Common myeloid progenitor, CD34-positive (primary cell): Measurements from ENCODE around the gene ANKRD30A.
"Not testable (repeated sequence)": the region's sequence is repeated elsewhere in the genome, so short reads cannot be mapped to it uniquely, and the experiment has no call there.

Experiments used
- CTCF ChIA-PET: fragments of 350-600 bp; sonication (Branson Sonifier 250); formaldehyde crosslinking; loops from one replicate; lab custom pipeline; 2021; ENCODE audit warnings: antibody characterized with exemption; lab: Charles Lee
- POLR2A ChIA-PET: fragments of 350-600 bp; sonication (Branson Sonifier 250); formaldehyde crosslinking; loops from one replicate; lab custom pipeline; 2021; ENCODE audit warnings: antibody characterized with exemption; lab: Charles Lee
- DNase-seq, 3 donors: peaks; one replicate each; pipeline versions ENCODE4 v3.0.0 to v3.0.0-alpha.2; 2013
- H3K27ac ChIP-seq, 2 experiments: 1 replicate in 1 of 2; 2 replicates in 1 of 2; pipeline ENCODE4 v1.7.0; 2013; ENCODE audit warnings: inconsistent platforms in 2 of 2, low read length in 2 of 2, mild to moderate bottlenecking in 2 of 2, low read depth in 1 of 2, moderate library complexity in 1 of 2; ENCODE audit not compliant: severe bottlenecking in 2 of 2, insufficient read depth in 1 of 2, poor library complexity in 1 of 2
- H3K27me3 ChIP-seq, 5 experiments: replicated peaks in 2 of 5; 1 replicate in 3 of 5; 2 replicates in 2 of 5; pipeline versions ENCODE4 v1.6.1 to v1.7.0; 2013; ENCODE audit warnings: low read length in 4 of 5, mild to moderate bottlenecking in 2 of 5, moderate library complexity in 2 of 5, inconsistent platforms in 1 of 5; ENCODE audit not compliant: insufficient read depth in 5 of 5, control insufficient read depth in 4 of 5
- H3K36me3 ChIP-seq, 4 experiments: 1 replicate in 2 of 4; 2 replicates in 2 of 4; pipeline versions ENCODE4 v1.6.1 to v1.7.0; 2013; ENCODE audit warnings: low read length in 3 of 4, control low read depth in 1 of 4, mild to moderate bottlenecking in 1 of 4; ENCODE audit not compliant: control insufficient read depth in 4 of 4, insufficient read depth in 4 of 4
- H3K4me1 ChIP-seq, 4 experiments: 1 replicate in 3 of 4; 2 replicates in 1 of 4; pipeline versions ENCODE4 v1.6.1 to v1.7.1; 2013; ENCODE audit warnings: low read length in 3 of 4, mild to moderate bottlenecking in 3 of 4, control low read depth in 1 of 4, inconsistent platforms in 1 of 4, moderate library complexity in 1 of 4; ENCODE audit not compliant: control insufficient read depth in 4 of 4, insufficient read depth in 4 of 4; ENCODE audit errors: control extremely low read depth in 1 of 4
- H3K4me3 ChIP-seq, 7 experiments: 1 replicate in 4 of 7; 2 replicates in 3 of 7; pipeline versions ENCODE4 v1.5.1 to v1.7.0; 2013; ENCODE audit warnings: mild to moderate bottlenecking in 7 of 7, low read length in 6 of 7, moderate library complexity in 6 of 7, inconsistent platforms in 2 of 7, low read depth in 2 of 7, control low read depth in 1 of 7; ENCODE audit not compliant: insufficient read depth in 4 of 7, control insufficient read depth in 1 of 7; ENCODE audit errors: extremely low read depth in 1 of 7
- H3K9me3 ChIP-seq, 5 experiments: 1 replicate in 4 of 5; 2 replicates in 1 of 5; pipeline versions ENCODE4 v1.6.1 to v1.7.1; 2013; ENCODE audit warnings: low read length in 4 of 5, mild to moderate bottlenecking in 2 of 5, inconsistent platforms in 1 of 5, low read depth in 1 of 5, moderate library complexity in 1 of 5; ENCODE audit not compliant: control insufficient read depth in 4 of 5, insufficient read depth in 2 of 5; ENCODE audit errors: control extremely low read depth in 1 of 5
- WGBS: methylation state at CpG from one replicate; pipeline ENCODE4 v1.1.5; 2013; ENCODE audit not compliant: insufficient coverage; 5-methylcytosine and 5-hydroxymethylcytosine counted together

ANKRD30A gene

GRCh38 chr10:37381271-37381670, 255.9 kb downstream of the ANKRD30A start:
- ChIA-PET CTCF (no interaction called here), POLR2A (no interaction called here)
- Histone ChIP-seq H3K27me3 (no peaks in the 10 kb centered on the region), H3K36me3 (no peaks in the 10 kb centered on the region), H3K9me3 (peaks cover 0 to 13% (median 5%) of the 10 kb centered on the region in 5 experiments), H3K4me1 (no peaks in the 10 kb centered on the region), H3K4me3 (no peak overlapping the region), H3K27ac (no peak overlapping the region)
- DNase-seq = no peak
- WGBS = 100% methylated on average over 2 of the region's 3 CpGs

DNA sequence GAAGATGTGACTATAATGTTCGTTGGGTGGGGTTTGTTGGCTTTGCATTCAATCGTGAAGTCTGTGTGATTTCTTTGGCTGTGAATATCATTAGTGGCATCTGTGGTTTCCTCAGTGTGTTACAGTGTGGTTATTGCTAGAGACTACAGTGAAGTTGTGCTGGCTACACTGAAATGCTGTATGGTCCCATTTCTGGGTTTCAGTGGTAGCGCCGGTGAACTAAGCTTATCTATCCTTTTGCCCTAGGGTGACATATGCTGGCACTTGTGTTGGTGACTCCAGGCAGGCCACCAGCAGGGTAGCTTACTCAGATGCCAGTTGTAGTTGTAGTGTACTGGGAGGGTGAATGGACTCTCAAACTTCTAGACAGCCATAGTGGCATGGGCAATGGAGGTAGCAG, 259.5 kb downstream of the ANKRD30A start:
- no peak for DNase-seq
- ChIA-PET CTCF (no interaction called here), POLR2A (no interaction called here)
- H3K27me3 ChIP-seq = no peaks in the 10 kb centered on the region
- peaks cover 0 to 13% (median 3%) of the 10 kb centered on the region in 5 experiments for H3K9me3 ChIP-seq
- no peaks in the 10 kb centered on the region for H3K4me1 ChIP-seq
- no peak overlapping the region for H3K4me3 ChIP-seq
- no peak overlapping the region for H3K27ac ChIP-seq
- H3K36me3 ChIP-seq = no peaks in the 10 kb centered on the region
- WGBS = 96% methylated on average over 4 of the region's 4 CpGs

DNA sequence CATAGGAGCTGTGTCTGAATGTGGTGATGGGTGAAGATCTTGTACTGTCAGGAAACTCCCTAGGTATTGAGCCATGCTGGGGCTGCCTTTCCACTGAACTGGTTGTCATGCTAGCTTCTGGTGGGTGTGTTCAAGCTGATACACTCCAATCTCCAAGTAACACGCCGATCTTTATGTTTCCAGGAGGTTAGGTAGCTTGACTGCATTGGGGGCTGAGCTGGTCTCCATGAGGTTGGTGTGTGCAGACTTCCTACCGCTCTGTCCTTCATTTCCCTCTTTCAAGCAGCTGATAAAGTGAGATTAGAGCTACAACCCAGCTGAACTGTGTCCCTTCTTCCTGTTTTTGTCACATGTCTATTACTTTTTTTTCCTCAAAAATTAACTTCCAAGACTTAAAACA, 265.5 kb downstream of the ANKRD30A start:
- no peaks in the 10 kb centered on the region for H3K36me3 ChIP-seq
- ChIA-PET CTCF (no interaction called here), POLR2A (no interaction called here)
- no peaks in the 10 kb centered on the region for H3K27me3 ChIP-seq
- peaks cover 0 to 9% (median 0%) of the 10 kb centered on the region in 5 experiments for H3K9me3 ChIP-seq
- H3K27ac ChIP-seq = no peak overlapping the region
- no peak overlapping the region for H3K4me3 ChIP-seq
- WGBS = 93% methylated on average over 3 of the region's 3 CpGs
- no peaks in the 10 kb centered on the region for H3K4me1 ChIP-seq
- DNase-seq = peak in 1 of 3 donors; percentile 71

- H3K36me3 ChIP-seq, POLR2A ChIA-PET, H3K27me3 ChIP-seq, H3K4me1 ChIP-seq, H3K4me3 ChIP-seq, H3K9me3 ChIP-seq, H3K27ac ChIP-seq, DNase-seq: not testable (repeated sequence)
- CTCF ChIA-PET = interaction anchor here (1.2 kb wide), 1 partner anchor 11 kb away, joined by 3 read pairs; no protein-coding TSS in a partner anchor
- WGBS = 100% methylated on average over 1 of the region's 2 CpGs
Observed at GRCh38 chr10:37400774-37401173, 275.4 kb downstream of the ANKRD30A start.

DNA sequence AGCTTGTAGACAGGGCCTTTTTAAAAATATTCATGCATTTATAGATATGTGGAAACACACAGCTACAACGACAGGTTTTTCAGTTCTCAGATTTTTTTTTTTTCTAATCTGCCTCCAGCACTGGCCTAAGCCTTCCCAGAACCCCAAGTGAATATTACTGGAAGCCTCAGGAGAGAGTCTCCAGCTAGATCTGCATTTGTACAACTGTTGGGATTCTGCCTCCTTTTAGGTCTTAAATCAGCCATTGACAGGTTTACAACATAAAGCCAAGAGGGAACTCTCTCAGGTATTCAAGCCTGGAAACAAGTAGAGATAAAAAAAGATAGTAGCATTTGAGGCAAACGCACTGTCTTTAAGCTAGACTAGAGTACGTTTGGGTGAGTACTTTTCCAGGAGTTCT, 275.8 kb downstream of the ANKRD30A start:
- ChIA-PET CTCF (interaction anchor here (1.2 kb wide), 1 partner anchor 10 kb away, joined by 3 read pairs; no protein-coding TSS in a partner anchor), POLR2A (no interaction called here)
- Histone ChIP-seq H3K27ac (no peak overlapping the region), H3K4me3 (no peak overlapping the region), H3K36me3 (no peaks in the 10 kb centered on the region), H3K27me3 (no peaks in the 10 kb centered on the region), H3K4me1 (no peaks in the 10 kb centered on the region), H3K9me3 (peaks cover 0 to 2% (median 0%) of the 10 kb centered on the region in 5 experiments)
- no peak for DNase-seq
- WGBS = 100% methylated on average over 1 of the region's 3 CpGs

GRCh38 chr10:37403776-37404175, 278.4 kb downstream of the ANKRD30A start:
- H3K27ac ChIP-seq = no peak overlapping the region

More at GRCh38 chr10:37403776-37404175, 278.4 kb downstream of the ANKRD30A start:
- Histone ChIP-seq H3K4me3 (no peak overlapping the region), H3K9me3 (peaks cover 0 to 3% (median 0%) of the 10 kb centered on the region in 5 experiments), H3K4me1 (no peaks in the 10 kb centered on the region), H3K36me3 (no peaks in the 10 kb centered on the region), H3K27me3 (no peaks in the 10 kb centered on the region)
- ChIA-PET POLR2A (no interaction called here), CTCF (no interaction called here)
- WGBS = 100% methylated on average over 1 of the region's 2 CpGs
- no peak for DNase-seq
